Parathyroid adenoma (tissue), 2 donors: ENCODE results near the gene MRPL43.
"Not testable (repeated sequence)": the region's sequence is repeated elsewhere in the genome, so short reads cannot be mapped to it uniquely, and the experiment has no call there.

Source experiments
- H2AFZ ChIP-seq: fragments of 300-600 bp; sonication (generic); one replicate; pipeline ENCODE4 v1.7.0; 2017; ENCODE audit warnings: antibody characterized with exemption, mild to moderate bottlenecking
- H3K27ac ChIP-seq: fragments of 300-600 bp; sonication (generic); one replicate; pipeline ENCODE4 v1.7.0; 2017
- H3K27me3 ChIP-seq: fragments of 300-600 bp; sonication (generic); one replicate; pipeline ENCODE4 v1.7.0; 2017; ENCODE audit warnings: low read length; ENCODE audit not compliant: control insufficient read depth, insufficient read depth
- H3K36me3 ChIP-seq: fragments of 300-600 bp; sonication (generic); one replicate; pipeline ENCODE4 v1.7.0; 2017; ENCODE audit warnings: low read length; ENCODE audit not compliant: control insufficient read depth, insufficient read depth
- H3K4me1 ChIP-seq: fragments of 300-600 bp; sonication (generic); one replicate; pipeline ENCODE4 v1.7.0; 2017; ENCODE audit warnings: control low read depth
- H3K4me2 ChIP-seq: fragments of 300-600 bp; sonication (generic); one replicate; pipeline ENCODE4 v1.7.0; 2017; ENCODE audit warnings: low read length
- H3K4me3 ChIP-seq: fragments of 300-600 bp; sonication (generic); one replicate; pipeline ENCODE4 v1.7.0; 2017; ENCODE audit warnings: low read depth, low read length
- H3K79me2 ChIP-seq: fragments of 300-600 bp; sonication (generic); one replicate; pipeline ENCODE4 v1.7.0; 2017; ENCODE audit warnings: control low read depth
- H3K9ac ChIP-seq: fragments of 300-600 bp; sonication (generic); one replicate; pipeline ENCODE4 v1.7.0; 2017; ENCODE audit warnings: mild to moderate bottlenecking
- H3K9me3 ChIP-seq: fragments of 300-600 bp; sonication (generic); one replicate; pipeline ENCODE4 v1.7.0; 2017; ENCODE audit warnings: low read length; ENCODE audit not compliant: control insufficient read depth
- CTCF ChIP-seq: fragments of 300-600 bp; sonication (generic); IDR thresholded peaks from one replicate; pipeline ENCODE4 v1.7.0; 2017; ENCODE audit warnings: antibody characterized with exemption, mild to moderate bottlenecking
- donor health status: primary hyperparathyroidism.

The MRPL43 gene

GRCh38 chr10:100977436-100977835, 9.9 kb downstream of the MRPL43 start:
- Histone ChIP-seq H3K4me2 (no peak overlapping the region), H3K79me2 (no peaks in the 10 kb centered on the region), H3K27ac (no peak overlapping the region), H3K4me1 (peaks cover 2% of the 10 kb centered on the region), H3K27me3 (no peaks in the 10 kb centered on the region), H3K9me3 (no peaks in the 10 kb centered on the region), H3K36me3 (no peaks in the 10 kb centered on the region), H2AFZ (no peak overlapping the region), H3K4me3 (no peak overlapping the region), H3K9ac (no peak overlapping the region)
- TF ChIP-seq CTCF, result no peak

DNA sequence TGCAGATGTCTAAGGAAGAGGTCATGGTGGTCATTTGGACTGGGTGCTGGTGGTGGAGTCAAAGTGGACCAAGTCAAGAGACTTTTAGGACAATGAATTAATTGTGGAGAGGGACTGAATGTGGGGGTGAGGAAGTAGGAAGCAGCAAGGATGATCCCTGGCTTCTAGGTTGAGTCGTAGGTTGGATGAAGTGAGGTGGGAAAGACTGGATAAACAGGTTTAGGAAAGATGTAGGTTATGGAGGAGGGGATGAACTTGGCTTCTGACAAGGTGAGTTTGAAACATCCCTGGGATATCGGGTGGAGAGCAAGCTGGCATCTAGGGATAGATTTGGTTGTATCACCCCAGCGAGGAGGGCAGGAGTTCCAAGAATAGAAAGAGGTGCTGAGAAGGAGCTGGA, 10.4 kb downstream of the MRPL43 start:
- no peaks in the 10 kb centered on the region for H3K27me3 ChIP-seq
- H3K36me3 ChIP-seq, result no peaks in the 10 kb centered on the region
- TF ChIP-seq CTCF, result no peak

GRCh38 chr10:100975397-100975796, 11.9 kb downstream of the MRPL43 start:
- H3K27ac ChIP-seq, H3K4me1 ChIP-seq, H3K4me2 ChIP-seq, H3K9me3 ChIP-seq, H3K27me3 ChIP-seq, H2AFZ ChIP-seq, H3K36me3 ChIP-seq, H3K4me3 ChIP-seq, H3K9ac ChIP-seq, H3K79me2 ChIP-seq: not testable (repeated sequence)

More for the DNA sequence above, 10.4 kb downstream of the MRPL43 start:
- no peak overlapping the region for H2AFZ ChIP-seq
- H3K4me1 ChIP-seq, result peaks cover 2% of the 10 kb centered on the region
- no peaks in the 10 kb centered on the region for H3K9me3 ChIP-seq
- H3K4me3 ChIP-seq, result no peak overlapping the region
- no peak overlapping the region for H3K27ac ChIP-seq
- H3K4me2 ChIP-seq, result no peak overlapping the region
- H3K9ac ChIP-seq, result no peak overlapping the region
- no peaks in the 10 kb centered on the region for H3K79me2 ChIP-seq

GRCh38 chr10:100972904-100973535, 14.3 kb downstream of the MRPL43 start:
- no peak overlapping the region for H3K4me2 ChIP-seq
- no peaks in the 10 kb centered on the region for H3K27me3 ChIP-seq
- no peak overlapping the region for H3K27ac ChIP-seq
- no peak for TF ChIP-seq CTCF
- no peak overlapping the region for H2AFZ ChIP-seq
- no peak overlapping the region for H3K4me3 ChIP-seq
- H3K4me1 ChIP-seq, result peaks cover 11% of the 10 kb centered on the region
- H3K79me2 ChIP-seq, result no peaks in the 10 kb centered on the region
- no peaks in the 10 kb centered on the region for H3K9me3 ChIP-seq
- H3K36me3 ChIP-seq, result no peaks in the 10 kb centered on the region
- no peak overlapping the region for H3K9ac ChIP-seq

- Histone ChIP-seq H3K27me3 (no peaks in the 10 kb centered on the region), H3K9me3 (no peaks in the 10 kb centered on the region), H3K4me2 (no peak overlapping the region), H3K4me3 (no peak overlapping the region), H3K79me2 (no peaks in the 10 kb centered on the region), H3K4me1 (peaks cover 12% of the 10 kb centered on the region), H3K9ac (no peak overlapping the region), H3K27ac (no peak overlapping the region), H3K36me3 (no peaks in the 10 kb centered on the region), H2AFZ (no peak overlapping the region)
- no peak for TF ChIP-seq CTCF
These were observed 15.0 kb downstream of the MRPL43 start for GRCh38 chr10:100972115-100972903.
